ENCODE data around the gene IGIP. TPM values are rescaled to one million over a fixed set of nuclear protein-coding genes. Genes with fewer than 3 reads are reported as not detected.
A peak's percentile ranks its signal among the peaks of the same experiment; 100 is the strongest.

IGIP gene
- polyA plus RNA-seq, 1 of the 3 experiments (the other 2 are of a cell fraction): 0.72 TPM

DNA sequence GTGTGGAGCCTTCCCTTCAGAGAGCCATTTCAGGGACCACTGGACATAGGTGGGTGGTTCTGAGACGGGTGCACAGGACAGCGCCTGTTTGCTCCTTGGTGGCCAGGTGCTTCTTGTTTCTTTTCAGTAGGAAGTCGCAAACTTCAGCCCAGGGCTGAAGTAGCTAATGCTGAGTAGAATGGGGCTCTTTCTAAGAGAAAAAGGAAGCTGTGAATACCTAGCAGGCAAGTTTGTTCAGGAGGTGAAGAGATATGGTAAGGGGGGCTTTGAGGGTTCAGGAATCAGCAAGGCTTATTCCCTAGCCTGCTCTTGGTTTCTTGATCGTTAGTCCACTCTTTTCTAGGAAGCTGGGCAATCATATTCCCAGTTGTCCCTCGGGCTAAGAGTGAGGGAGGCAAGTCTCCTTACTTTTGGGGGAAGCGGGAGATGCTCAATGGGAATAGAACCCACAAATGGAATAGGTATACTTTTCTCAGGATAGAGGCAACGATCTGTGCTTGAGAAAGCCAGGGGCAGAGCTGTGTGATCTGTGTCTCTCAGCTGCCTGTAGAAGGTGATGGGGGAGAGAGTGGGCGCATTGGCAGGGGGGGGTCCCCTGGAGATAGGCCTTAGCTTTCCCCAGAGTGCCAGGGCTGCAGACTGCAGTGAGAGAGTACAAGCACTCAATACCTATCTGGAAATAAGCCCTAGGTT is 13.7 kb upstream of the IGIP start:
- Histone ChIP-seq H4K20me1 (ENCODE audit: insufficient read depth) (peaks cover 30% of the 10 kb centered on the region), H3K9me3 (no peaks in the 10 kb centered on the region), H2AFZ (ENCODE audit: low read depth) (no peak overlapping the region), H3K4me1 (ENCODE audit: control insufficient read depth in 1 of 2, insufficient read depth in 2 of 2, low read depth in 1 of 2, low read length in 1 of 2) (peaks cover 19 to 41% of the 10 kb centered on the region in 2 experiments; a peak in 3 of 4 replicates), H3K4me3 (ENCODE audit: low read depth in 2 of 2, low read length in 1 of 2) (peak overlapping the region in 1 of 2 experiments; percentile 75; a peak in 1 of 4 replicates), H3K79me2 (ENCODE audit: insufficient read depth) (peaks cover 82% of the 10 kb centered on the region), H3K9ac (peak overlapping the region; percentile 75; the same call in 1 of the 2 replicates), H3K9me2 (no peaks in the 10 kb centered on the region), H3K4me2 (peak overlapping the region; percentile 97), H3K27ac (ENCODE audit: low read depth in 2 of 2, low read length in 1 of 2) (peak overlapping the region in 1 of 2 experiments; percentile 69; a peak in 1 of 4 replicates), H3F3A (replicated peaks; ENCODE audit: insufficient read depth) (peaks cover 36% of the 10 kb centered on the region), H3K36me3 (replicated peaks in 1 of 2; ENCODE audit: control insufficient read depth in 1 of 2, insufficient read depth in 2 of 2, low read length in 1 of 2) (peaks cover 2 to 10% of the 10 kb centered on the region in 2 experiments), H3K27me3 (ENCODE audit: insufficient read depth) (no peaks in the 10 kb centered on the region)
- CTCF ChIA-PET: interaction anchor here (0.6 to 12.8 kb wide), 7 partner anchors 13 to 235 kb away, joined by 3 to 166 read pairs (median 4); partner anchors contain the start of gene NRG2
- TF ChIP-seq, protein P1, sequence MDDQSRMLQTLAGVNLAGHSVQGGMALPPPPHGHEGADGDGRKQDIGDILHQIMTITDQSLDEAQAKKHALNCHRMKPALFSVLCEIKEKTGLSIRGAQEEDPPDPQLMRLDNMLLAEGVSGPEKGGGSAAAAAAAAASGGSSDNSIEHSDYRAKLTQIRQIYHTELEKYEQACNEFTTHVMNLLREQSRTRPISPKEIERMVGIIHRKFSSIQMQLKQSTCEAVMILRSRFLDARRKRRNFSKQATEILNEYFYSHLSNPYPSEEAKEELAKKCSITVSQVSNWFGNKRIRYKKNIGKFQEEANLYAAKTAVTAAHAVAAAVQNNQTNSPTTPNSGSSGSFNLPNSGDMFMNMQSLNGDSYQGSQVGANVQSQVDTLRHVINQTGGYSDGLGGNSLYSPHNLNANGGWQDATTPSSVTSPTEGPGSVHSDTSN (IDR thresholded peaks at IDR 0.05): no peak
- TF ChIP-seq, protein P2, sequence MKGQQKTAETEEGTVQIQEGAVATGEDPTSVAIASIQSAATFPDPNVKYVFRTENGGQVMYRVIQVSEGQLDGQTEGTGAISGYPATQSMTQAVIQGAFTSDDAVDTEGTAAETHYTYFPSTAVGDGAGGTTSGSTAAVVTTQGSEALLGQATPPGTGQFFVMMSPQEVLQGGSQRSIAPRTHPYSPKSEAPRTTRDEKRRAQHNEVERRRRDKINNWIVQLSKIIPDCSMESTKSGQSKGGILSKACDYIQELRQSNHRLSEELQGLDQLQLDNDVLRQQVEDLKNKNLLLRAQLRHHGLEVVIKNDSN (IDR thresholded peaks at IDR 0.05; ENCODE audit: borderline replicate concordance, low read depth): no peak
- TF ChIP-seq, protein P3, sequence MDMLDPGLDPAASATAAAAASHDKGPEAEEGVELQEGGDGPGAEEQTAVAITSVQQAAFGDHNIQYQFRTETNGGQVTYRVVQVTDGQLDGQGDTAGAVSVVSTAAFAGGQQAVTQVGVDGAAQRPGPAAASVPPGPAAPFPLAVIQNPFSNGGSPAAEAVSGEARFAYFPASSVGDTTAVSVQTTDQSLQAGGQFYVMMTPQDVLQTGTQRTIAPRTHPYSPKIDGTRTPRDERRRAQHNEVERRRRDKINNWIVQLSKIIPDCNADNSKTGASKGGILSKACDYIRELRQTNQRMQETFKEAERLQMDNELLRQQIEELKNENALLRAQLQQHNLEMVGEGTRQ (IDR thresholded peaks at IDR 0.05; ENCODE audit: borderline replicate concordance, low read depth, low read length): no peak
- TF ChIP-seq CHD2 (IDR thresholded peaks at IDR 0.05; ENCODE audit: low read length, partially characterized antibody) (no peak), EP300 (IDR thresholded peaks at IDR 0.05; ENCODE audit: borderline replicate concordance in 1 of 2, low read depth in 1 of 2, low read length in 1 of 2) (no peak), TEAD4 (IDR thresholded peaks at IDR 0.05; ENCODE audit: borderline replicate concordance, insufficient read depth) (no peak), FOXM1 (IDR thresholded peaks at IDR 0.05; ENCODE audit: low read depth) (no peak), NRF1 (IDR thresholded peaks at IDR 0.05; ENCODE audit: low read depth, low read length) (no peak), GABPA (IDR thresholded peaks at IDR 0.05; ENCODE audit: low read depth) (no peak), EZH2phosphoT487 (IDR thresholded peaks at IDR 0.05; ENCODE audit: borderline replicate concordance, low read depth) (no peak), POLR2AphosphoS5 (IDR thresholded peaks at IDR 0.05; ENCODE audit: low read depth, low read length) (no peak), RFX5 (IDR thresholded peaks at IDR 0.05; ENCODE audit: low read length) (no peak), ELF1 (IDR thresholded peaks at IDR 0.05) (no peak)
- TF ChIP-seq, protein P4, sequence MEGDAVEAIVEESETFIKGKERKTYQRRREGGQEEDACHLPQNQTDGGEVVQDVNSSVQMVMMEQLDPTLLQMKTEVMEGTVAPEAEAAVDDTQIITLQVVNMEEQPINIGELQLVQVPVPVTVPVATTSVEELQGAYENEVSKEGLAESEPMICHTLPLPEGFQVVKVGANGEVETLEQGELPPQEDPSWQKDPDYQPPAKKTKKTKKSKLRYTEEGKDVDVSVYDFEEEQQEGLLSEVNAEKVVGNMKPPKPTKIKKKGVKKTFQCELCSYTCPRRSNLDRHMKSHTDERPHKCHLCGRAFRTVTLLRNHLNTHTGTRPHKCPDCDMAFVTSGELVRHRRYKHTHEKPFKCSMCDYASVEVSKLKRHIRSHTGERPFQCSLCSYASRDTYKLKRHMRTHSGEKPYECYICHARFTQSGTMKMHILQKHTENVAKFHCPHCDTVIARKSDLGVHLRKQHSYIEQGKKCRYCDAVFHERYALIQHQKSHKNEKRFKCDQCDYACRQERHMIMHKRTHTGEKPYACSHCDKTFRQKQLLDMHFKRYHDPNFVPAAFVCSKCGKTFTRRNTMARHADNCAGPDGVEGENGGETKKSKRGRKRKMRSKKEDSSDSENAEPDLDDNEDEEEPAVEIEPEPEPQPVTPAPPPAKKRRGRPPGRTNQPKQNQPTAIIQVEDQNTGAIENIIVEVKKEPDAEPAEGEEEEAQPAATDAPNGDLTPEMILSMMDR (IDR thresholded peaks at IDR 0.05): no peak
- TF ChIP-seq, protein P5, sequence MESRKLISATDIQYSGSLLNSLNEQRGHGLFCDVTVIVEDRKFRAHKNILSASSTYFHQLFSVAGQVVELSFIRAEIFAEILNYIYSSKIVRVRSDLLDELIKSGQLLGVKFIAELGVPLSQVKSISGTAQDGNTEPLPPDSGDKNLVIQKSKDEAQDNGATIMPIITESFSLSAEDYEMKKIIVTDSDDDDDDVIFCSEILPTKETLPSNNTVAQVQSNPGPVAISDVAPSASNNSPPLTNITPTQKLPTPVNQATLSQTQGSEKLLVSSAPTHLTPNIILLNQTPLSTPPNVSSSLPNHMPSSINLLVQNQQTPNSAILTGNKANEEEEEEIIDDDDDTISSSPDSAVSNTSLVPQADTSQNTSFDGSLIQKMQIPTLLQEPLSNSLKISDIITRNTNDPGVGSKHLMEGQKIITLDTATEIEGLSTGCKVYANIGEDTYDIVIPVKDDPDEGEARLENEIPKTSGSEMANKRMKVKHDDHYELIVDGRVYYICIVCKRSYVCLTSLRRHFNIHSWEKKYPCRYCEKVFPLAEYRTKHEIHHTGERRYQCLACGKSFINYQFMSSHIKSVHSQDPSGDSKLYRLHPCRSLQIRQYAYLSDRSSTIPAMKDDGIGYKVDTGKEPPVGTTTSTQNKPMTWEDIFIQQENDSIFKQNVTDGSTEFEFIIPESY (IDR thresholded peaks at IDR 0.05; ENCODE audit: borderline replicate concordance, low read depth): no peak
- POLR2A ChIA-PET: no interaction called here
- no peak for DNase-seq
- WGBS (ENCODE audit: low lambda C conversion rate): 93% methylated on average over 7 of the region's 8 CpGs
